Measurements from ENCODE around the gene NUMB. TPM values are rescaled to one million over a fixed set of nuclear protein-coding genes. Genes with fewer than 3 reads are reported as not detected.
"Not testable (repeated sequence)": the region's sequence is repeated elsewhere in the genome, so short reads cannot be mapped to it uniquely, and the experiment has no call there.

Gene NUMB
- total and polyA plus RNA-seq, 2 donors (not counting 3 experiments of a cell fraction or from before 2014, with no cell fraction given): 128 to 164 TPM

GRCh38 chr14:73392329-73393257 is 65.8 kb downstream of the NUMB start:
- no peak overlapping the region for H3K4me2 ChIP-seq (ENCODE audit: insufficient read depth, low read length)
- no peaks in the 10 kb centered on the region for H3K9me3 ChIP-seq (replicated peaks; ENCODE audit: control insufficient read depth, insufficient read depth, low read length)
- H3K27me3 ChIP-seq (ENCODE audit: control insufficient read depth in 2 of 2, insufficient read depth in 2 of 2, low read length in 2 of 2): no peaks in the 10 kb centered on the region
- FAIRE-seq (no peak), DNase-seq (ENCODE audit: low read depth, low spot score) (no peak)
- H3K9me1 ChIP-seq (replicated peaks; ENCODE audit: control insufficient read depth, extremely low read depth, insufficient read depth, low read length): no peaks in the 10 kb centered on the region
- dilution Hi-C loops (cut with MboI; ENCODE audit: extremely low pct_ligation_motif_present, low sequenced_read_pairs): no loop called here
- no peak overlapping the region for H3K4me3 ChIP-seq (replicated peaks in 1 of 3; ENCODE audit: insufficient read depth in 1 of 3, low read depth in 1 of 3, low read length in 3 of 3)
- no peaks in the 10 kb centered on the region for H3K4me1 ChIP-seq (ENCODE audit: control insufficient read depth, extremely low read depth, insufficient read depth, low read length)
- peaks cover 8% of the 10 kb centered on the region for H4K20me1 ChIP-seq (replicated peaks; ENCODE audit: control insufficient read depth, extremely low read depth, insufficient read depth, low read length)
- no peak overlapping the region for H3K9ac ChIP-seq (replicated peaks; ENCODE audit: extremely low read depth, insufficient read depth, low read length)
- intact Hi-C loops (cut with micrococcal nuclease): no loop called here
- peaks cover 46% of the 10 kb centered on the region for H3K79me2 ChIP-seq (ENCODE audit: control insufficient read depth, insufficient read depth, low read length)
- ChIA-PET CTCF (interaction anchor here (1.0 to 1.2 kb wide), 2 partner anchors 11 to 97 kb away, joined by 3 to 4 read pairs; no protein-coding TSS in a partner anchor), POLR2A (interaction anchor here (0.6 kb wide), 1 partner anchor 20 kb away, joined by 7 read pairs; no protein-coding TSS in a partner anchor)
- no peak for TF ChIP-seq MAX (IDR thresholded peaks at IDR 0.05; ENCODE audit: insufficient read depth, insufficient read length)
- TF ChIP-seq POLR2AphosphoS5 (IDR thresholded peaks at IDR 0.05; ENCODE audit: insufficient read depth, low read depth, low read length): no peak
- no peak for TF ChIP-seq EZH2 (IDR thresholded peaks at IDR 0.05; ENCODE audit: borderline replicate concordance, low read depth, low read length, severe bottlenecking)
- TF ChIP-seq GATA2 (IDR thresholded peaks at IDR 0.05; ENCODE audit: insufficient read depth, insufficient read length, low read depth, low read length): no peak
- no peak for TF ChIP-seq JUN (IDR thresholded peaks at IDR 0.05; ENCODE audit: borderline replicate concordance, insufficient read depth, insufficient read length, low read depth)
- TF ChIP-seq FOS (IDR thresholded peaks at IDR 0.05; ENCODE audit: borderline replicate concordance, insufficient read depth, low read length): no peak
- no peak for TF ChIP-seq POLR2A (IDR thresholded peaks at IDR 0.05; ENCODE audit: low read depth, low read length)
- TF ChIP-seq MYC (IDR thresholded peaks at IDR 0.05; ENCODE audit: low read depth, low read length): no peak
- no peak for TF ChIP-seq CTCF (IDR thresholded peaks at IDR 0.05; ENCODE audit: extremely low read depth in 1 of 2, insufficient read depth in 1 of 2, low read depth in 1 of 2, low read length in 2 of 2)
- no TSS peak for BruUV-seq (replicated peaks)
- no peak overlapping the region for H3K27ac ChIP-seq (ENCODE audit: insufficient read depth, low read depth, low read length)
- H2AFZ ChIP-seq (ENCODE audit: low read depth, low read length): no peak overlapping the region
- no peaks in the 10 kb centered on the region for H3K36me3 ChIP-seq (ENCODE audit: control insufficient read depth in 2 of 2, extremely low read depth in 1 of 2, insufficient read depth in 2 of 2, low read length in 2 of 2)

GRCh38 chr14:73387860-73388259 is 70.5 kb downstream of the NUMB start:
- BruUV-seq (replicated peaks): not testable (repeated sequence)
- CTCF ChIA-PET: interaction anchor here (1.0 to 1.6 kb wide), 5 partner anchors 10 to 92 kb away, joined by 4 to 9 read pairs (median 5); no protein-coding TSS in a partner anchor

More at GRCh38 chr14:73387860-73388259, 70.5 kb downstream of the NUMB start:
- H3K9me1 ChIP-seq (replicated peaks; ENCODE audit: control insufficient read depth, extremely low read depth, insufficient read depth, low read length); DNase-seq (ENCODE audit: low read depth, low spot score); dilution Hi-C loops (cut with MboI; ENCODE audit: extremely low pct_ligation_motif_present, low sequenced_read_pairs); intact Hi-C loops (cut with micrococcal nuclease); H3K9ac ChIP-seq (replicated peaks; ENCODE audit: extremely low read depth, insufficient read depth, low read length); H3K9me3 ChIP-seq (replicated peaks; ENCODE audit: control insufficient read depth, insufficient read depth, low read length); H3K4me3 ChIP-seq (replicated peaks in 1 of 3; ENCODE audit: insufficient read depth in 1 of 3, low read depth in 1 of 3, low read length in 3 of 3); H2AFZ ChIP-seq (ENCODE audit: low read depth, low read length); H3K27me3 ChIP-seq (ENCODE audit: control insufficient read depth in 2 of 2, insufficient read depth in 2 of 2, low read length in 2 of 2); H3K4me2 ChIP-seq (ENCODE audit: insufficient read depth, low read length); H3K27ac ChIP-seq (ENCODE audit: insufficient read depth, low read depth, low read length); H3K36me3 ChIP-seq (ENCODE audit: control insufficient read depth in 2 of 2, extremely low read depth in 1 of 2, insufficient read depth in 2 of 2, low read length in 2 of 2); H4K20me1 ChIP-seq (replicated peaks; ENCODE audit: control insufficient read depth, extremely low read depth, insufficient read depth, low read length); POLR2A ChIA-PET; H3K4me1 ChIP-seq (ENCODE audit: control insufficient read depth, extremely low read depth, insufficient read depth, low read length); FAIRE-seq: not testable (repeated sequence)
- peaks cover 40% of the 10 kb centered on the region for H3K79me2 ChIP-seq (ENCODE audit: control insufficient read depth, insufficient read depth, low read length)

Measured in endothelial cell of umbilical vein (primary cell).